HEK293 (cell line): ENCODE results near the gene RPS18.
A peak's percentile ranks its signal among the peaks of the same experiment; 100 is the strongest.

Experiments used
- CTCF ChIA-PET: fragments of 350-600 bp; formaldehyde crosslinking; extraction: SDS; loops from one replicate; lab custom pipeline; 2021; ENCODE audit warnings: antibody characterized with exemption; lab: Yijun Ruan, JAX
- POLR2A ChIA-PET: fragments of 300-600 bp; formaldehyde crosslinking; extraction: SDS; loops from one replicate; lab custom pipeline; 2020; ENCODE audit warnings: antibody characterized with exemption, inconsistent platforms; lab: Yijun Ruan, JAX
- H3K27ac ChIP-seq: fragments of 200-500 bp; sonication (Bioruptor generic); 2 replicates; pipeline ENCODE4 v1.5.1; 2014; ENCODE audit warnings: low read depth, low read length, control low read depth, inconsistent platforms; ENCODE audit errors: extremely low read depth
- H3K36me3 ChIP-seq, 2 experiments: fragments of 200-500 bp in 1 of 2; sonication (Bioruptor generic) in 1 of 2; 1 replicate in 1 of 2; 2 replicates in 1 of 2; pipeline ENCODE4 v1.5.1; 2014 to 2017; ENCODE audit warnings: inconsistent platforms in 2 of 2, low read length in 2 of 2; ENCODE audit not compliant: control insufficient read depth in 2 of 2, insufficient read depth in 1 of 2
- H3K4me1 ChIP-seq: fragments of 200-500 bp; sonication (Bioruptor generic); 2 replicates; pipeline ENCODE4 v1.5.1; 2014; ENCODE audit warnings: mild to moderate bottlenecking, low read length, inconsistent platforms; ENCODE audit not compliant: control insufficient read depth, insufficient read depth
- H3K4me3 ChIP-seq: 2 replicates; pipeline ENCODE4 v1.5.1; 2011; ENCODE audit warnings: low read depth, mild to moderate bottlenecking, control low read depth, low read length, moderate library complexity
- H3K9me3 ChIP-seq: fragments of 200-500 bp; sonication (Bioruptor generic); 2 replicates; pipeline ENCODE4 v1.5.1; 2014; ENCODE audit warnings: low read depth, low read length, inconsistent platforms; ENCODE audit not compliant: control insufficient read depth, insufficient read depth
- FEZF1 ChIP-seq: fragments of 450-650 bp; formaldehyde crosslinking; IDR thresholded peaks from 2 replicates; pipeline ENCODE4 v1.5.1; 2016; ENCODE audit warnings: missing biosample characterization, missing genetic modification characterization
- OVOL3 ChIP-seq: fragments of 450-650 bp; formaldehyde crosslinking; IDR thresholded peaks from 2 replicates; pipeline ENCODE4 v1.5.1; 2016; ENCODE audit warnings: missing biosample characterization, missing genetic modification characterization
- SP3 ChIP-seq: fragments of 450-650 bp; formaldehyde crosslinking; IDR thresholded peaks from 2 replicates; pipeline ENCODE4 v1.5.1; 2016; ENCODE audit warnings: missing biosample characterization, missing genetic modification characterization
- ZBTB17 ChIP-seq: fragments of 450-650 bp; formaldehyde crosslinking; IDR thresholded peaks from 2 replicates; pipeline ENCODE4 v1.5.1; 2016; ENCODE audit warnings: missing biosample characterization, missing genetic modification characterization
- ZBTB20 ChIP-seq: fragments of 450-650 bp; formaldehyde crosslinking; IDR thresholded peaks from 2 replicates; pipeline ENCODE4 v1.5.1; 2016; ENCODE audit warnings: missing biosample characterization, missing genetic modification characterization
- ZNF155 ChIP-seq: fragments of 450-650 bp; formaldehyde crosslinking; IDR thresholded peaks from 2 replicates; pipeline ENCODE4 v1.5.1; 2016; ENCODE audit warnings: missing biosample characterization, missing genetic modification characterization
- ZNF16 ChIP-seq: fragments of 450-650 bp; formaldehyde crosslinking; IDR thresholded peaks from 2 replicates; pipeline ENCODE4 v1.5.1; 2016; ENCODE audit warnings: low read depth, missing biosample characterization, missing genetic modification characterization
- ZNF175 ChIP-seq: fragments of 450-650 bp; formaldehyde crosslinking; IDR thresholded peaks from 2 replicates; pipeline ENCODE4 v1.5.1; 2016; ENCODE audit warnings: missing biosample characterization, missing genetic modification characterization
- ZNF302 ChIP-seq: fragments of 450-650 bp; formaldehyde crosslinking; IDR thresholded peaks from 2 replicates; pipeline ENCODE4 v1.5.1; 2016; ENCODE audit warnings: missing biosample characterization, missing genetic modification characterization, low read depth
- ZNF311 ChIP-seq: fragments of 450-650 bp; formaldehyde crosslinking; IDR thresholded peaks from 2 replicates; pipeline ENCODE4 v1.5.1; 2017; ENCODE audit warnings: missing biosample characterization, missing genetic modification characterization, borderline replicate concordance
- ZNF341 ChIP-seq: fragments of 450-650 bp; formaldehyde crosslinking; IDR thresholded peaks from 2 replicates; pipeline ENCODE4; 2016; ENCODE audit warnings: low read depth, missing biosample characterization, missing genetic modification characterization
- ZNF354C ChIP-seq: fragments of 450-650 bp; formaldehyde crosslinking; IDR thresholded peaks from 2 replicates; pipeline ENCODE4 v1.5.1; 2016; ENCODE audit warnings: missing biosample characterization, missing genetic modification characterization, low read depth, borderline replicate concordance
- ZNF549 ChIP-seq: fragments of 450-650 bp; IDR thresholded peaks from 2 replicates; pipeline ENCODE4 v1.5.1; 2018; ENCODE audit warnings: missing biosample characterization, missing genetic modification characterization, mild to moderate bottlenecking, inconsistent platforms, moderate library complexity
- ZNF623 ChIP-seq: fragments of 450-650 bp; formaldehyde crosslinking; IDR thresholded peaks from 2 replicates; pipeline ENCODE4 v1.5.1; 2016; ENCODE audit warnings: missing biosample characterization, missing genetic modification characterization
- ZNF670 ChIP-seq: fragments of 450-650 bp; formaldehyde crosslinking; IDR thresholded peaks from 2 replicates; pipeline ENCODE4 v1.5.1; 2016; ENCODE audit warnings: missing biosample characterization, missing genetic modification characterization, low read depth
- ZNF837 ChIP-seq: fragments of 450-650 bp; formaldehyde crosslinking; IDR thresholded peaks from 2 replicates; pipeline ENCODE4 v1.5.1; 2016; ENCODE audit warnings: missing biosample characterization, missing genetic modification characterization
- ZSCAN23 ChIP-seq: fragments of 450-650 bp; formaldehyde crosslinking; IDR thresholded peaks from 2 replicates; pipeline ENCODE4 v1.5.1; 2016; ENCODE audit warnings: missing biosample characterization, missing genetic modification characterization
- TF ChIP-seq, protein P1 (sequence below): fragments of 450-650 bp; formaldehyde crosslinking; IDR thresholded peaks from 2 replicates; pipeline ENCODE4 v1.5.1; 2016; ENCODE audit warnings: missing biosample characterization, missing genetic modification characterization
- TF ChIP-seq, protein P2 (sequence below): fragments of 450-650 bp; formaldehyde crosslinking; IDR thresholded peaks from 2 replicates; pipeline ENCODE4 v1.5.1; 2016; ENCODE audit warnings: missing biosample characterization, missing genetic modification characterization
- TF ChIP-seq, protein P3 (sequence below): fragments of 450-650 bp; formaldehyde crosslinking; IDR thresholded peaks from 2 replicates; pipeline ENCODE4 v1.5.1; 2016; ENCODE audit warnings: missing biosample characterization, missing genetic modification characterization
- TF ChIP-seq, protein P4 (sequence below): fragments of 450-650 bp; formaldehyde crosslinking; conservative IDR thresholded peaks from 2 replicates; pipeline ENCODE4 v1.5.1; 2016; ENCODE audit warnings: low read depth, missing biosample characterization, missing genetic modification characterization
- TF ChIP-seq, protein P5 (sequence below): fragments of 450-650 bp; formaldehyde crosslinking; IDR thresholded peaks from 2 replicates; pipeline ENCODE4 v1.5.1; 2016; ENCODE audit warnings: missing biosample characterization, missing genetic modification characterization
- TF ChIP-seq, protein P6 (sequence below): fragments of 450-650 bp; formaldehyde crosslinking; IDR thresholded peaks from 2 replicates; pipeline ENCODE4 v1.5.1; 2016; ENCODE audit warnings: missing biosample characterization, missing genetic modification characterization
- TF ChIP-seq, protein P7 (sequence below): fragments of 450-650 bp; formaldehyde crosslinking; IDR thresholded peaks from 2 replicates; pipeline ENCODE4 v1.5.1; 2016; ENCODE audit warnings: missing biosample characterization, missing genetic modification characterization, borderline replicate concordance

Gene RPS18

DNA sequence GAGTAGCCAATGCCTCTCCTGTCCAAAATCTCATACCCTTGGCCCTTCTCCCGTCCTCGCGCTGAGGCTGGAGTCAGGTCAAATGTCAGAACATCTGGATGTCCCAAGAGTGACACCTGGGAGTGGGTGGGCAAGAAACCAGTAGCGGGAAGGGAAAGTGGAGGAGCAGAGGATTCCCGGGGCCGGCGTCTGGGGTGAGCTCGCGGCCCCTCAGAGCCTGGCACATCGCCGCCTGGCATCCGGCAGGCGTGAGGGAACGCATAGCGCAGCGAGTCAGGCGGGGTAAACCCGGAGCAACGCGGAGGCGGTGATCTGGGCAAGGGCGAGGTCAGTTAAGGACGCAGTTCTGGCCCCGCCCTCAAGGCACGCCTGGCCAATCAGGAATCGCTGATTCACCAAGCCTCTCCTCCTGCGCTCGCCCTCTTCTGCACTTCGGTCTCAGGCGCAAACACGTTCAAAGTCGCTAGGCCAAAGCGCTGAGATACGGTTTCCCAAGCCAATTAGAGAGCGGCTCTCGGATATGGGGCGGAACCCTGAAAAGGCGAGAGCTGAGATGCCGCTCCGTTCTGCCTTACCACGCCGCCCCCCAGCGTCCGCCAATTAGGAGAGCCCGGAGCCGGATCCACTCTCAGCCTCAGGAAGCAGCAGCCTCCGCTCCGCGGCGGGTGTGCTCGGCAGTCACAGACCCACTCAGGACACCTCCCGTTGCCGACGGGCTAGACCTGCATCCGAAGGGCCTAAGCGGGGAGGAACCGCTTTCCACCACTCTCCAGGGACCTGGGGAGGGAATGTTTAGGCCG is 22.7 kb upstream of the RPS18 start:
- Histone ChIP-seq H3K4me1 (peaks cover 12% of the 10 kb centered on the region), H3K36me3 (peaks cover 14 to 20% of the 10 kb centered on the region in 2 experiments; a peak in 2 of 3 replicates), H3K9me3 (no peaks in the 10 kb centered on the region), H3K4me3 (peak overlapping the region; percentile 62), H3K27ac (peak overlapping the region; percentile 88)
- ChIA-PET CTCF (interaction anchor here (0.6 to 6.1 kb wide), 52 partner anchors 9 to 802 kb away, joined by 3 to 76 read pairs (median 6); partner anchors contain the start of genes HSD17B8 and RING1), POLR2A (interaction anchor here (0.5 to 4.8 kb wide), 30 partner anchors 10 to 357 kb away, joined by 3 to 65 read pairs (median 6); partner anchors contain the start of genes B3GALT4, HSD17B8, PFDN6 and RGL2)
- TF ChIP-seq ZNF175 (no peak), ZNF302 (tag by site-specific recombination) (no peak), ZNF354C (tag by site-specific recombination) (no peak), ZNF16 (tag by site-specific recombination) (no peak), FEZF1 (tag by site-specific recombination) (no peak), ZNF837 (peak; percentile 87; the same call in 1 of the 2 replicates), ZSCAN23 (tag by site-specific recombination) (no peak), ZNF341 (peak; percentile 90), ZNF670 (no peak), ZNF623 (no peak), ZNF549 (tag by site-specific recombination) (no peak), ZBTB20 (peak; percentile 30; the same call in 1 of the 2 replicates), ZBTB17 (tag by site-specific recombination) (peak; percentile 98), OVOL3 (tag by site-specific recombination) (no peak), SP3 (peak; percentile 83), ZNF311 (tag by site-specific recombination) (no peak), ZNF155 (tag by site-specific recombination) (no peak)
- TF ChIP-seq, protein P1, sequence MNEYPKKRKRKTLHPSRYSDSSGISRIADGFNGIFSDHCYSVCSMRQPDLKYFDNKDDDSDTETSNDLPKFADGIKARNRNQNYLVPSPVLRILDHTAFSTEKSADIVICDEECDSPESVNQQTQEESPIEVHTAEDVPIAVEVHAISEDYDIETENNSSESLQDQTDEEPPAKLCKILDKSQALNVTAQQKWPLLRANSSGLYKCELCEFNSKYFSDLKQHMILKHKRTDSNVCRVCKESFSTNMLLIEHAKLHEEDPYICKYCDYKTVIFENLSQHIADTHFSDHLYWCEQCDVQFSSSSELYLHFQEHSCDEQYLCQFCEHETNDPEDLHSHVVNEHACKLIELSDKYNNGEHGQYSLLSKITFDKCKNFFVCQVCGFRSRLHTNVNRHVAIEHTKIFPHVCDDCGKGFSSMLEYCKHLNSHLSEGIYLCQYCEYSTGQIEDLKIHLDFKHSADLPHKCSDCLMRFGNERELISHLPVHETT (tag by site-specific recombination): 0 out of 2 replicates have a peak, but pooled peaks have one; percentile 22
- TF ChIP-seq, protein P2, sequence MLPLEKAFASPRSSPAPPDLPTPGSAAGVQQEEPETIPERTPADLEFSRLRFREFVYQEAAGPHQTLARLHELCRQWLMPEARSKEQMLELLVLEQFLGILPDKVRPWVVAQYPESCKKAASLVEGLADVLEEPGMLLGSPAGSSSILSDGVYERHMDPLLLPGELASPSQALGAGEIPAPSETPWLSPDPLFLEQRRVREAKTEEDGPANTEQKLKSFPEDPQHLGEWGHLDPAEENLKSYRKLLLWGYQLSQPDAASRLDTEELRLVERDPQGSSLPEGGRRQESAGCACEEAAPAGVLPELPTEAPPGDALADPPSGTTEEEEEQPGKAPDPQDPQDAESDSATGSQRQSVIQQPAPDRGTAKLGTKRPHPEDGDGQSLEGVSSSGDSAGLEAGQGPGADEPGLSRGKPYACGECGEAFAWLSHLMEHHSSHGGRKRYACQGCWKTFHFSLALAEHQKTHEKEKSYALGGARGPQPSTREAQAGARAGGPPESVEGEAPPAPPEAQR (tag by site-specific recombination): no peak
- TF ChIP-seq, protein P3, sequence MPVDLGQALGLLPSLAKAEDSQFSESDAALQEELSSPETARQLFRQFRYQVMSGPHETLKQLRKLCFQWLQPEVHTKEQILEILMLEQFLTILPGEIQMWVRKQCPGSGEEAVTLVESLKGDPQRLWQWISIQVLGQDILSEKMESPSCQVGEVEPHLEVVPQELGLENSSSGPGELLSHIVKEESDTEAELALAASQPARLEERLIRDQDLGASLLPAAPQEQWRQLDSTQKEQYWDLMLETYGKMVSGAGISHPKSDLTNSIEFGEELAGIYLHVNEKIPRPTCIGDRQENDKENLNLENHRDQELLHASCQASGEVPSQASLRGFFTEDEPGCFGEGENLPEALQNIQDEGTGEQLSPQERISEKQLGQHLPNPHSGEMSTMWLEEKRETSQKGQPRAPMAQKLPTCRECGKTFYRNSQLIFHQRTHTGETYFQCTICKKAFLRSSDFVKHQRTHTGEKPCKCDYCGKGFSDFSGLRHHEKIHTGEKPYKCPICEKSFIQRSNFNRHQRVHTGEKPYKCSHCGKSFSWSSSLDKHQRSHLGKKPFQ: no peak
- TF ChIP-seq, protein P4, sequence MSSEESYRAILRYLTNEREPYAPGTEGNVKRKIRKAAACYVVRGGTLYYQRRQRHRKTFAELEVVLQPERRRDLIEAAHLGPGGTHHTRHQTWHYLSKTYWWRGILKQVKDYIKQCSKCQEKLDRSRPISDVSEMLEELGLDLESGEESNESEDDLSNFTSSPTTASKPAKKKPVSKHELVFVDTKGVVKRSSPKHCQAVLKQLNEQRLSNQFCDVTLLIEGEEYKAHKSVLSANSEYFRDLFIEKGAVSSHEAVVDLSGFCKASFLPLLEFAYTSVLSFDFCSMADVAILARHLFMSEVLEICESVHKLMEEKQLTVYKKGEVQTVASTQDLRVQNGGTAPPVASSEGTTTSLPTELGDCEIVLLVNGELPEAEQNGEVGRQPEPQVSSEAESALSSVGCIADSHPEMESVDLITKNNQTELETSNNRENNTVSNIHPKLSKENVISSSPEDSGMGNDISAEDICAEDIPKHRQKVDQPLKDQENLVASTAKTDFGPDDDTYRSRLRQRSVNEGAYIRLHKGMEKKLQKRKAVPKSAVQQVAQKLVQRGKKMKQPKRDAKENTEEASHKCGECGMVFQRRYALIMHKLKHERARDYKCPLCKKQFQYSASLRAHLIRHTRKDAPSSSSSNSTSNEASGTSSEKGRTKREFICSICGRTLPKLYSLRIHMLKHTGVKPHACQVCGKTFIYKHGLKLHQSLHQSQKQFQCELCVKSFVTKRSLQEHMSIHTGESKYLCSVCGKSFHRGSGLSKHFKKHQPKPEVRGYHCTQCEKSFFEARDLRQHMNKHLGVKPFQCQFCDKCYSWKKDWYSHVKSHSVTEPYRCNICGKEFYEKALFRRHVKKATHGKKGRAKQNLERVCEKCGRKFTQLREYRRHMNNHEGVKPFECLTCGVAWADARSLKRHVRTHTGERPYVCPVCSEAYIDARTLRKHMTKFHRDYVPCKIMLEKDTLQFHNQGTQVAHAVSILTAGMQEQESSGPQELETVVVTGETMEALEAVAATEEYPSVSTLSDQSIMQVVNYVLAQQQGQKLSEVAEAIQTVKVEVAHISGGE: no peak; the same call in none of the 2 replicates
- TF ChIP-seq, protein P5, sequence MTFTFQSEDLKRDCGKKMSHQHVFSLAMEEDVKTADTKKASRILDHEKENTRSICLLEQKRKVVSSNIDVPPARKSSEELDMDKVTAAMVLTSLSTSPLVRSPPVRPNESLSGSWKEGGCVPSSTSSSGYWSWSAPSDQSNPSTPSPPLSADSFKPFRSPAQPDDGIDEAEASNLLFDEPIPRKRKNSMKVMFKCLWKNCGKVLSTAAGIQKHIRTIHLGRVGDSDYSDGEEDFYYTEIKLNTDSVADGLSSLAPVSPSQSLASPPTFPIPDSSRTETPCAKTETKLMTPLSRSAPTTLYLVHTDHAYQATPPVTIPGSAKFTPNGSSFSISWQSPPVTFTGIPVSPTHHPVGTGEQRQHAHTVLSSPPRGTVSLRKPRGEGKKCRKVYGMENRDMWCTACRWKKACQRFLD (tag by site-specific recombination): no peak
- TF ChIP-seq, protein P6, sequence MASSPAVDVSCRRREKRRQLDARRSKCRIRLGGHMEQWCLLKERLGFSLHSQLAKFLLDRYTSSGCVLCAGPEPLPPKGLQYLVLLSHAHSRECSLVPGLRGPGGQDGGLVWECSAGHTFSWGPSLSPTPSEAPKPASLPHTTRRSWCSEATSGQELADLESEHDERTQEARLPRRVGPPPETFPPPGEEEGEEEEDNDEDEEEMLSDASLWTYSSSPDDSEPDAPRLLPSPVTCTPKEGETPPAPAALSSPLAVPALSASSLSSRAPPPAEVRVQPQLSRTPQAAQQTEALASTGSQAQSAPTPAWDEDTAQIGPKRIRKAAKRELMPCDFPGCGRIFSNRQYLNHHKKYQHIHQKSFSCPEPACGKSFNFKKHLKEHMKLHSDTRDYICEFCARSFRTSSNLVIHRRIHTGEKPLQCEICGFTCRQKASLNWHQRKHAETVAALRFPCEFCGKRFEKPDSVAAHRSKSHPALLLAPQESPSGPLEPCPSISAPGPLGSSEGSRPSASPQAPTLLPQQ (tag by site-specific recombination): 0 out of 2 replicates have a peak, but pooled peaks have one; percentile 10
- TF ChIP-seq, protein P7, sequence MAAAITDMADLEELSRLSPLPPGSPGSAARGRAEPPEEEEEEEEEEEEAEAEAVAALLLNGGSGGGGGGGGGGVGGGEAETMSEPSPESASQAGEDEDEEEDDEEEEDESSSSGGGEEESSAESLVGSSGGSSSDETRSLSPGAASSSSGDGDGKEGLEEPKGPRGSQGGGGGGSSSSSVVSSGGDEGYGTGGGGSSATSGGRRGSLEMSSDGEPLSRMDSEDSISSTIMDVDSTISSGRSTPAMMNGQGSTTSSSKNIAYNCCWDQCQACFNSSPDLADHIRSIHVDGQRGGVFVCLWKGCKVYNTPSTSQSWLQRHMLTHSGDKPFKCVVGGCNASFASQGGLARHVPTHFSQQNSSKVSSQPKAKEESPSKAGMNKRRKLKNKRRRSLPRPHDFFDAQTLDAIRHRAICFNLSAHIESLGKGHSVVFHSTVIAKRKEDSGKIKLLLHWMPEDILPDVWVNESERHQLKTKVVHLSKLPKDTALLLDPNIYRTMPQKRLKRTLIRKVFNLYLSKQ (tag by site-specific recombination): no peak
